Measurements from ENCODE around the gene EED. TPM values are rescaled to one million over a fixed set of nuclear protein-coding genes. Genes with fewer than 3 reads are reported as not detected.
"Not testable (repeated sequence)": the region's sequence is repeated elsewhere in the genome, so short reads cannot be mapped to it uniquely, and the experiment has no call there.

EED gene
- total RNA-seq, 1 donor from 2014 or later: 29.7 TPM

DNA sequence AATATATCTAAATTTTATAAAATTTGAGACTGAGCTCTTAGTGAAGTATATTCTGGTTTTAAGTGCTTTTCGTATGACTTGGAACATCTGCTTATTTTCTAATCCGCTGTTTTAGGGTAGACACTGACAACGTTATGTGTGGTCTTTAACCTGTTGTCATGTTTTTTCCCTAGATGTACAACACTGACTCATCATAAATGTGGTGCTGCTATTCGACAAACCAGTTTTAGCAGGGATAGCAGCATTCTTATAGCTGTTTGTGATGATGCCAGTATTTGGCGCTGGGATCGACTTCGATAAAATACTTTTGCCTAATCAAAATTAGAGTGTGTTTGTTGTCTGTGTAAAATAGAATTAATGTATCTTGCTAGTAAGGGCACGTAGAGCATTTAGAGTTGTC lies 33.7 kb downstream of the EED start:
- H3K4me1 ChIP-seq: peaks cover 6% of the 10 kb centered on the region
- no peak overlapping the region for H3K27ac ChIP-seq
- TF ChIP-seq POLR2AphosphoS5 (IDR thresholded peaks at IDR 0.05; ENCODE audit: insufficient read depth in 1 of 2, low read depth in 1 of 2) (no peak), POLR2A (IDR thresholded peaks at IDR 0.05) (no peak)
- TF ChIP-seq, protein P1, sequence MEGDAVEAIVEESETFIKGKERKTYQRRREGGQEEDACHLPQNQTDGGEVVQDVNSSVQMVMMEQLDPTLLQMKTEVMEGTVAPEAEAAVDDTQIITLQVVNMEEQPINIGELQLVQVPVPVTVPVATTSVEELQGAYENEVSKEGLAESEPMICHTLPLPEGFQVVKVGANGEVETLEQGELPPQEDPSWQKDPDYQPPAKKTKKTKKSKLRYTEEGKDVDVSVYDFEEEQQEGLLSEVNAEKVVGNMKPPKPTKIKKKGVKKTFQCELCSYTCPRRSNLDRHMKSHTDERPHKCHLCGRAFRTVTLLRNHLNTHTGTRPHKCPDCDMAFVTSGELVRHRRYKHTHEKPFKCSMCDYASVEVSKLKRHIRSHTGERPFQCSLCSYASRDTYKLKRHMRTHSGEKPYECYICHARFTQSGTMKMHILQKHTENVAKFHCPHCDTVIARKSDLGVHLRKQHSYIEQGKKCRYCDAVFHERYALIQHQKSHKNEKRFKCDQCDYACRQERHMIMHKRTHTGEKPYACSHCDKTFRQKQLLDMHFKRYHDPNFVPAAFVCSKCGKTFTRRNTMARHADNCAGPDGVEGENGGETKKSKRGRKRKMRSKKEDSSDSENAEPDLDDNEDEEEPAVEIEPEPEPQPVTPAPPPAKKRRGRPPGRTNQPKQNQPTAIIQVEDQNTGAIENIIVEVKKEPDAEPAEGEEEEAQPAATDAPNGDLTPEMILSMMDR (IDR thresholded peaks at IDR 0.05): no peak
- no peak for DNase-seq (ENCODE audit: extremely low spot score in 2 of 2)
- intact Hi-C loops (cut with DNase I): no loop called here
- no peaks in the 10 kb centered on the region for H3K9me3 ChIP-seq
- no peak overlapping the region for H3K4me3 ChIP-seq
- H3K27me3 ChIP-seq: no peaks in the 10 kb centered on the region
- peaks cover 0 to 35% of the 10 kb centered on the region in 2 donors for H3K36me3 ChIP-seq

DNA sequence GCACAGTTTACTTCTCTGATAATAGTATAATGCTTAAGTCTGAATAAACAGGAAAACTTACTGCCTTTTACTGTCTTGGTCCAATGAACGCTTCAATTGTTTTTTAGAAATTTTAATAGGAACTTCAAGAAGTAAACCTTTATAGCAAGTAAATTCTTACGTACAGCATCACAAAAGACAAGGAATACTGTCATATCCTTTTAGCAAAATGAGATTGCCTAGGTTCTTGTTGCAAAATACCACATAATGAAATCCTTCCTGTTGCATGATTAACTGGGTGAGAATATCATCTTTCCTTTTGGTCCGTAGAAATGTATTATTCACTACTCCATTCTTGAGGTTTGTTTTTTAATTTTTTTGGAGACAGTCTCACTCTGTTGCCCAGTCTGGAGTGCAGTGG lies 35.2 kb downstream of the EED start:
- H3K9me3 ChIP-seq: no peaks in the 10 kb centered on the region
- DNase-seq (ENCODE audit: extremely low spot score in 2 of 2): no peak
- H3K4me1 ChIP-seq: no peaks in the 10 kb centered on the region
- H3K27me3 ChIP-seq: no peaks in the 10 kb centered on the region
- H3K4me3 ChIP-seq: no peak overlapping the region
- no peak for TF ChIP-seq POLR2AphosphoS5 (IDR thresholded peaks at IDR 0.05; ENCODE audit: insufficient read depth in 1 of 2, low read depth in 1 of 2)
- peaks cover 0 to 29% of the 10 kb centered on the region in 2 donors for H3K36me3 ChIP-seq
- intact Hi-C loops (cut with DNase I): no loop called here
- H3K27ac ChIP-seq: no peak overlapping the region

DNA sequence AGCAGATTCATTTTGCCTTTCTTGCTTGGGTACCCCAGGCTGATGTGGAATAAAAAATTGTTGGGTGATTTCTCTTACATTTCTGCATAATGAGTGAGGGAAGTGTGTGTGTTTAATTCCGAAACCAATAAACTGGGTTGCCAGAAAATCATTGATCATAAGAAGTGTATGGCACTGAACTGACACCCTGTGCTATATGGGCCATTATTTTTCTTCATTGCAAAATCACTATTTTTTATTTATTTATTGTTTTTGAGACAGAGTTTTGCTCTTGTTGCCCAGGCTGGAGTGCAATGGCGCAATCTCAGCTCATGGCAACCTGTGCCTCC lies 42.9 kb downstream of the EED start:
- intact Hi-C loops (cut with DNase I): no loop called here
- no peak for TF ChIP-seq POLR2AphosphoS5 (IDR thresholded peaks at IDR 0.05; ENCODE audit: insufficient read depth in 1 of 2, low read depth in 1 of 2)
- no peak for TF ChIP-seq POLR2A (IDR thresholded peaks at IDR 0.05)
- TF ChIP-seq, protein P1 (IDR thresholded peaks at IDR 0.05): no peak
- Histone ChIP-seq H3K4me3 (no peak overlapping the region), H3K27me3 (no peaks in the 10 kb centered on the region), H3K9me3 (no peaks in the 10 kb centered on the region), H3K36me3 (no peaks in the 10 kb centered on the region), H3K27ac (no peak overlapping the region), H3K4me1 (no peaks in the 10 kb centered on the region)
- DNase-seq (ENCODE audit: extremely low spot score in 2 of 2): no peak

DNA sequence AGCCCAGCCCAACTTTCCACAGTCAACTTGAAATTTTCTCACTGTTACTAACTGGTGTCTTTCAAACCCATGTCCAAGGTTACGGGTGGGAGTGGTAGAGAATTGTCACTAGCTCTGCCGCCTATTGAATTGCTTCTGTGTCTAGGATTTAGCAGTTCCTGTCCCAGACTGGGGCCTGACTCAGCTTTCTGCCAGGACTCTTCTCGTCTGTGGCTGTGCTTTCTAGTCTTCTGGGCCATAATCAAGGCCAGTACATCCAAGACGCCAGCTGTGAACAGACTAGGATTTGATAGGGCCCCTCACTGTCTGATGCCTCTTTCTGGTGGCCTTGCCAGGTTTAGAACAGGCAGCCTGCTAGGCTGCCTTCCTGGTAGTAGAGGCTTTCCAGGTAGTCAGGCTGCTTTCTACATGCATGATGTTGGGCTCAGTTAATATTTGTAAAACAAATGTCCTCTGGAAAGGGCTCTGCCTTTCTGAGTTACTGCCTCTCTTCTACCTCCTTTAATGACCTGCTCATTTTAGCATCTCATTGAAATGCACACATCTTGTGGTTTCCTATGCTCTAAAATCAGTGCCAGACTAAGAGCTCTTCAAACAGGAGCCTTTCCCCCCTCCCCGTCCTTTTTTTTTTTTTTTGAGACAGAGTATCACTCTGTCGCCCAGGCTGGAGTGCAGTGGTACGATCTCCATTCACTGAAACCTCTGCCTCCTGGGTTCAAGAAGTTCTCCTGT lies 44.4 kb downstream of the EED start:
- DNase-seq (ENCODE audit: extremely low spot score in 2 of 2): no peak
- Histone ChIP-seq H3K36me3 (no peaks in the 10 kb centered on the region), H3K4me1 (no peaks in the 10 kb centered on the region), H3K9me3 (no peaks in the 10 kb centered on the region), H3K27me3 (no peaks in the 10 kb centered on the region), H3K4me3 (no peak overlapping the region), H3K27ac (no peak overlapping the region)
- TF ChIP-seq POLR2AphosphoS5 (IDR thresholded peaks at IDR 0.05; ENCODE audit: insufficient read depth in 1 of 2, low read depth in 1 of 2): no peak
- TF ChIP-seq, protein P1 (IDR thresholded peaks at IDR 0.05): no peak
- no peak for TF ChIP-seq POLR2A (IDR thresholded peaks at IDR 0.05)
- intact Hi-C loops (cut with DNase I): no loop called here

DNA sequence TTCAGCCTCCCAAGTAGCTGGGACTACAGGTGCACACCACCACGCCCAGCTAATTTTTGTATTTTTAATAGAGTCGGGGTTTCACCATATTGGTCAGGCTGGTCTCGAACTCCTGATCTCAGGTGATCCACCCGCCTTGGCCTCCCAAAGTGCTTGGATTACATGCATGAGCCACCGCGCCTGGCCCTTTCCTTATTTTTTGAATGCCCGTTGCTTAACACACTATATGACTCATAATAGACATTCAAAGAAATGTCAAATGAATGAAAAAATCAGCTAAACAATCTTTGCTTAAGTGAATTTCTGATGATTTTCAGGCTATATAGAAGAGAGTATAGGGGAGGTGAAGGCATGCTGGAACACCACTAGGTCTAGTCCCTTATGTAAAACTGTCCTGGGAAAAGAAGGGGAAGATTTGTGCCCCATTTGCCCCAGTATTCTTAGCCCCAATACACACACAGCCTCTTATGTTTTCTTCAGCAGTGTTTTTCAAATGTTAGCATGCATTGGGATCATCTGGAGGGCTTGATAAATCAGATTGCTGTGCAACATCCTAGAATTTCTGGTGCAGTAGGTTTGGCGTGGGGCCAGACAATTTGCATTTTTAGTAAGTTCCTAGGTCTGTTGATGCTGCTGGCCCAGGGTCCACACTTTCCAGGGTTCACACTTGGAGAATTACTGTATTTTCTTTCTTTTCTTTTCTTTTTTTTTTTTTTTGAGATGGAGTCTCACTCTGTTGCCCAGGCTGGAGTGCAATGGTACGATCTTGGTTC lies 45.1 kb downstream of the EED start:
- H3K4me1 ChIP-seq; H3K36me3 ChIP-seq; H3K27ac ChIP-seq; DNase-seq (ENCODE audit: extremely low spot score in 2 of 2); H3K4me3 ChIP-seq; H3K9me3 ChIP-seq; intact Hi-C loops (cut with DNase I); H3K27me3 ChIP-seq: not testable (repeated sequence)

All from vagina (tissue), 2 donors.